NCI-H460 (cell line): ENCODE measurements around the gene INTS4. TPM values are rescaled to one million over a fixed set of nuclear protein-coding genes. Genes with fewer than 3 reads are reported as not detected.
"Not testable (repeated sequence)": the region's sequence is repeated elsewhere in the genome, so short reads cannot be mapped to it uniquely, and the experiment has no call there.

Source experiments
- DNase-seq: peaks from one replicate; pipeline ENCODE4 v3.0.0-alpha.2; 2016; ENCODE audit warnings: low read depth; ENCODE audit errors: extremely low read depth
- total RNA-seq: library from RNA; depleted of rRNA; stranded (reverse); fragments of >200 nt; shearing (Covaris generic); gene quantifications from 2 replicates; pipeline ENCODE4 v1.2.3, GENCODE V29; 2014

INTS4 gene
- total RNA-seq, 1 experiment from 2014 or later, result 27.2 TPM

DNA sequence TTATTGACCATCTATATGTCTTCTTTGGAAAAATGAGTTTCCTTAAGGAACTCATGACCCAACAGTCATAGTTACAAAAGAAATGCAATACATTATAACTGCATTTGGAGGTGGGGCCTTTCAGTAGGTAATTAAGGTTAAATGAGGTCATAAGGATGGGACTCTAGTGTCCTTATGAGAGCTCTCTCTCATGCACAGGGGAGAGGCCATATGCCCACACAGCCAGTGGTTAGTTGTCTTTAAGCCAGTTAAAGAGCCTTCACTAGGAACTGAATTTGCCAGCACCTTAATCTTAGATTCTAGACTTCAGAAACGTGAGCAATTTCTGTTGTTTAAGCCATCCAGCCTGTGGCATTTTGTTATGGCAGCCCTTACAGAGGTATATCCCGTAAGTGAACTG lies 27.3 kb downstream of the INTS4 start:
- no peak for DNase-seq

DNA sequence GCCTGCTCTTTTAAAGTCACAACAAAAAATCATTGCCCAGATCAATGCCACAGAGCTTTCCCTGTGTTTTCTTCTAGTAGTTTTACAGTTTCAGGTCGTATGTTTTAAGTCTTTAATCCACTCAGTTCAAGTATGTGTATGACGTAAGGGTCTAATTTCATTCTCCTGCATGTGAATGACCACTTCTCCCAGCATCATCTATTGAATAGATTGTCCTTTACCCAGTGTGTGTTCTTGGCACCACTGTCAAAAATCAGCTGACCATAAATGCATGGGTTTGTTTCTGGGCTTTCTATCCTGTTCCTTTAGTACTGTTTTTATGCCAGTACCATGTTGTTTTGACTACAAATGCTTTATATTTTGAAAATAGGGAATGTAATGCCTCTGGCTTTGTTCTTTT lies 28.1 kb downstream of the INTS4 start:
- no peak for DNase-seq

DNA sequence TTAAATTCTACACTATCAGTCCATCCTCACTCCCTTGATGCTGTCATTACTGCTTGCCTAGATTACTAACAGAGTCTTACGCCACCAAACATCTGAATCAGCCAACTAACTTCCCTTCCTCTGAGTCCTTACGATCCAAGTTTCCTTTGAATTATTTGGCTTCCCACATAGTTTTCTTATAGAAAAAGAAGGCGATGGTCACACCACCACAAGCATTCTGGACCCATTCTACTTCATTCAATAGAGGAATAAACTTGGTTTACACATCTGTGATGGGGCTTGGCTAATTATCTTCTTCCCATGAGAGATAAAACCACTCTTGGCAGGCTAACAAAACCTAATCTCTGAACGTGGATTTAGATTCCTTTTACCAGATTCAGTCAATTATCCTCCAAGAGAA lies 35.0 kb downstream of the INTS4 start:
- DNase-seq, result no peak

DNA sequence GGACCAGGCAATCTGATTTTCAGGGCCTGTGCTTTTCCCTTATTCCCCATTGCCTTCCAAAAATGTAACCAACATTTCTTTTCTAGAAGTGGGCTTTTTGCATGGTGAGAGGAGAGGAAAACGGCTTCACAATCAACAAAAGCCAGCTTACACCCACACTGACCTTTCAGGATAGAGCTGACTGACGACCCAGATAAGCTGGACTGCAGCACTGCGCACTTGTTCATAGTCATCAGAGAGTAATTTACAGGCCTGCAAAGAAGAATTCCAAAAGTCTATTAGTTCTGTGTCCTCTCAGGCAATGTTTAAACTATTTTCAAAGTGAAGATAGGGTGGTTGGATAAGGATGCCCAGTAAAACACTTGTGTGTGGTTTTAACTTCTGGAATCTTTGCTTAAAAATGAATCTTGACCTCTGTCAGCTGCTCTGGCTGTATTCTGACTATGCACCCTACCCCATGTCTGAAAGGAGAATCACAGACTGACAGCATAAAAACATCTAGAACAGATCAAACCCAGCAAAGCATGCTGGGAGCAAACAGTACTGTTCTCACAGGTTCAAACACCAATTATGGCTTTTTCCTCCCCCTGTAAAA lies 35.8 kb downstream of the INTS4 start:
- DNase-seq, result not testable (repeated sequence)

DNA sequence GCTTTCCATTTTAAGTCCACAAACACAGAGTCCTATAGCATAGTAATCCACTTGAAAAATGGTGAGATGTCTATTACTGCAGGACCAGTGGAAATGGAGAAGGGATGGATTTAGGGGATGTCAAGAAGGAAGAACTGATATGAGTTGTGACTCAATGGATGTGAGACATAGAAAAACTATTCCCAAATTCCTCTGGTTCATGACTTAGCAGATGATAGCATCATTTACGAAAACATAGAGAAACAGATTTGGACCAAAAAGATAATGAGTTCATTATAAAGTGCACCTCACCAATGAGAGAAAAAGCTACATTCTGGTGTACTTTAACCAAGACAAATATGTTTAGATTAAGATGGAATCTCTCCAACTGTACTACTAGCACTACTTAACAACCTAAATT lies 51.2 kb downstream of the INTS4 start:
- not testable (repeated sequence) for DNase-seq

DNA sequence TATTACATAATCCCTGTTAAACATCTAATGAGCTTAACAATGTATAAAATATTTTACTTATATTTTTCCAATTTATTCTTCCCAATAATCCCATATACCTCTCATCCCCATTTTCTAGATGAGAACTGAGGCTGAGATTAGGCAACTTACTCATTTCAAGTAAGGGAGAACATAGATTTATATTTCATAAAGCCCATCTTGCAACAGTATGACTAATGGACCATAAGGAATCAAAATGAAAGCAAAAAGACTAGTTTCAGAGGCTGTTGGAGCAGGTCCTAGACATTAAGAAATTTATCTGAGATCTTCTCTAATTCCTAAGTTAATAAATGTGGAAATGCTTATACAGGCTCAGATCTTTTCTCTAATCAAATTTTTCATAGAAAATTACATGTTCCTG lies 52.0 kb downstream of the INTS4 start:
- not testable (repeated sequence) for DNase-seq

DNA sequence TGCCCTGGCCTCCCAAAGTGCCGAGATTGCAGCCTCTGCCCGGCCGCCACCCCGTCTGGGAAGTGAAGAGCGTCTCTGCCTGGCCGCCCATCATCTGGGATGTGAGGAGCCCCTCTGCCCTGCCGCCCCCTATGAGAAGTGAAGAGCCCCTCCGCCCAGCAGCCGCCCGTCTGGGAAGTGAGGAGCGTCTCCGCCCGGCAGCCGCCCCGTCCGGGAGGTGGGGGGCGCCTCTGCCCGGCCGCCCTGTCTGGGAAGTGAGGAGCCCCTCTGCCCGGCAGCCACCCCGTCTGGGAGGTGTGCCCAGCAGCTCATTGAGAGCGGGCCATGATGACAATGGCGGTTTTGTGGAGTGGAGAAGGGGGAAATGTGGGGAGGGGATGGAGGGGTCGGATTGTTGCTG lies 60.9 kb downstream of the INTS4 start:
- not testable (repeated sequence) for DNase-seq

DNA sequence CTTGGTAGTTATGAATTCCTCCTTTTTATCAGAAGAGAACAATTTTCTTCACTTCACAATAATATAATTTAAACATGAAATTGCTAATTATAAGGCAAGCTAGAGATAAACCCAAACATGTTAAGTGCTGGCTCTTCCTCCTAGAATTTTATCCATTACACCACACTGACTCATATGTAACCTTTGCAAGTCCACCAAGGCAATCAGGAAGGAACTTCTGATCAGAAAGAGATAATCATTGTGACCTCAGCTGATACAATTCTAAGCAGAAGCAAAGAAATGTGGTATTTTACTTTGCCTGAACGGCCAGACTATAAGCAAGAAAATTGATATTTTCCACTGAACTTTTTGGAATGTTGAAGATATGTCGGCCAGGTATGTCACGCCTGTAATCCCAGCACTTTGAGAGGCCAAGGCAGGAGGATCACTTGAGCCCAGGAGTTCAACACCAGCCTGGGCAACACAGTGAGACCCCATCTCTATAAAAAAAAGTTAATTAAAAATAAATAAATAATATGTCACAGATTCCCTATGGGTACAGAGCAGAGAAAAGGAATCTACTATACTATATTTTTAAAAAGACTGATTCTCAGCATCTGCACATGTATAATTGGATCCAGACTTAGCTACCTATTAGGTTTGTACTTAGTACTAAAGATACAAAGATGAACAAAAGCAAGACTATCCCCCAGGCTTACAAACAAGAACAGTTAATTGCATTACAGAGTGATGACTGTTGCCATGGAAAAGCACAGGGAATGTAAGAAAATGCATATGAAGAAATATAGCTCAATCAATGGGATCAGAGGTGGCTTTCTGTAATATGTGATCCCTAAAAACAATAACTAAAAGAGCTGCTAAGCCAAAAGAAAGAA lies 63.9 kb downstream of the INTS4 start:
- DNase-seq, result not testable (repeated sequence)

DNA sequence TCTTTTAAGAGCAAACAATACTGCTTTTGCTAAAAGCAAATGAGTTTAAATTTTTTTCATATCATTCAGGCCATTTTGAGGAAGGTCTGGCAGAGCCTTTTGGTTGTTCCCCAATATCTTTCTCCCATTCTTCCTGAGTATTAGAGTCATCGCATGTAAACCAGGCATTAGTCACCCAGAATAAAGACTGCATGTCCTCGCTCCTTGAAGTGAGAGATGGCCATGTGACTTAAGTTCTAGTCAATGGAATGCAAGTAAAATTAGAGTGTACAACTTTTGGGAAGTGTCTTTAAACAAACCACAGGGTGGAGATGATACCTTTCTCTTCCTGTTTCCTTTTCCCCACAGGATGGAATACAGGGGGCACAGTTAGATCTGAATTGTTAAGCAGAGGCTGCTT lies 76.8 kb downstream of the INTS4 start:
- DNase-seq, result not testable (repeated sequence)

DNA sequence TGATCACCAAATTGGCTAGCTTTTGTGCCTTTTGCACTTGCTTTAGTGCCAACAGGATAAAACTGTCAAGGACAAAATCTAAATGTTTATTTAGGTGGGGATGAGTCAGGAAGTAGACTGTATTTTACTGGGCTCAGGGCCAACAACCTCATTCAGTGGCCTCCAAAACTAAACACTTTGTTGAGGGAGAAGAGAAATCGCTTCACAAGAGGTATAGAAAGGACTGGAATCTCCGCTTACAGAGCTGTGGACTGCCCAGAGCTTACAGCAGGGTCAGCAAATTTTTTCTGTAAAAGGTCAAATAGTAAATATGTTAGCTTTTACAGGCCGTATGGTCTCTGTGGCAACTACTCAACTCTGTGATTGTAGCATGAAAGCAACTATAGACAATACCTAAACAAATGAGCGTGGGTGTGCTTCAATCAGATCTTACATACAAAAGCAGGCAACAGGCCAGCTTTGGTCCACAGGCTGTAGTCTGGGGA lies 80.1 kb downstream of the INTS4 start:
- DNase-seq, result peak; percentile 29

DNA sequence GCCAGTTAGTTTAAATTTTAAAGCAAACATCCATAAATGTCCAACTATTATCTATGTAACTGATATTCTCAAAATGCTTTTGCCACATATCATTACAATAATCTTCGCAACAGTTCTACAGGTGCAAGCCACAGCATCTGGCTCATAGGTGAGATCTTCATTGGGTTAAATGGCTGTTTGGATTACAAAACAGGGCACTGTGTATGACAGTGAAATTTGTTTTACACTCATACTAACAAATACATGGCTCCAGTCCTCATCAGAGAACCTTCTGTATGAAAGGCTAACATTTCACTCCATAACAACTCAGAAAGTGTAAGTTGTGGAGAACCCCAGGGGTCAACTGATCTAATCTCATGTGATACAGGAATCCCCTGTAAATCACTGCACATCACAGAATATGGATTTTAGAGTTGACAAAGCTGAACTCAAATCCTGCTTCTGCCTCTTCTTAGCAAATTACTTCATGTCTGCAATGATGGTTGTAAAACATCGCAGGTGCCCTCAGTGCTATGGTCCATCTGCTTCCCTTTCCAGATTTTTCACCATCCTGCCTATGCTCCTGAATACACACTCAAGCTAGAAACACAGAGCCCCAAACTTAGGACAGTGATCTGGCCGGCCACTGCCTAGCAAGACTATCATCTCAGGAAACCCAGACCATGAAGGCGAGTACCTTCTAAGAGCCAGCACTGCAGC lies 80.7 kb downstream of the INTS4 start:
- DNase-seq, result not testable (repeated sequence)

DNA sequence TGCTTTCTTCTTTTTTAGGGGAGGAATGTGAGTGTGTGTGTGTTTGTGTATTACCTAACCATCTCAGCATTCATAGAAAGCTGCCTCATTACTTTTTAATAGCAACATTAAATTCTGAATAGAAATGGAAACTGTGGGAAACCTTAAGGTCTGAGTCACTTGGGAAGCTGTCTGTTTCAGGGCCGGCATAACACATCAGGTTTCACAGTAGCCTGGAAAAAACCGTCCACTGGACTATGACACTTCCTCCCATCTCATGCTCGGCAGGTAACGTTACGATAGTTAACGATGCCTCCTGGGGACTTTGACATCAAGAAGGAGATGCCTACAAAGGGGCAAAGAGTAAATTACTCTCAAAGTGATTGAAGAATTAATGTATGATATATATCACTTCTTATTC lies 83.6 kb downstream of the INTS4 start:
- not testable (repeated sequence) for DNase-seq

DNA sequence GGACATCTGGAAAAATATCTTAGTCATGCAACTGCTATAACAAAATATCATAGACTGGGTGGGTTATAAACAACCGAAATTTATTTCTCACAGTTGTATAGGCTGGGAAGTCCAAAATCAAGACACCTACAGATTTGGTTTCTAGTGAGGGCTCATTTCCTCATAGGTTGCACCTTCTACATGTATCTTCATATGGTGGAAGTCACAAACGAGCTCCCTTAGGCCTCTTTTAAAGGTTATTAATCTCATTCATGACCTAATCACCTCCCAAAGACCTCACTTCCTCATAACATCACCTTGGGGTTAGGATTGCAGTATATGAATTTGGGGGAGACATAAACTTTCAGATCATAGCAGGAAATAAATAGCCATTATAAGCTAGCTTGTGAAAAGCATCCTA lies 85.2 kb downstream of the INTS4 start:
- no peak for DNase-seq

DNA sequence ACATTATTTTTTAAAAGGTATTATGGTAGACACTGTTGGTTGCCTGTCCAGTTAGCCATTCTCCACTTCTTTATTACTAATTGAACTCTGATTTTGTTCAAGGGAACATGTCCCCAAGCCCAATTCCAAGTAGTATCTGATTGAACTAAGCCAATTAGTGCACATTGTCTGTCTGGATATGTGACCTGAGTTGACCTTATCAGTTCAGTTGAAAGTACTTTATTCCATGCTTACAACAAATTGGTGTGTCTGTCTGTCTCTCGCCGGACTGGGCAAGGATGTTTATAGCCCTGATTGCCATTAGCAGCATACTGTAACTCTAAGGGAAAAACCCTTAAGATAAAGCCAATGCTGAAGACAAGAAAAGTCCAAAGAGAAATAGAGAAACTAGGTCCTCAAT lies 85.6 kb downstream of the INTS4 start:
- DNase-seq, result no peak

DNA sequence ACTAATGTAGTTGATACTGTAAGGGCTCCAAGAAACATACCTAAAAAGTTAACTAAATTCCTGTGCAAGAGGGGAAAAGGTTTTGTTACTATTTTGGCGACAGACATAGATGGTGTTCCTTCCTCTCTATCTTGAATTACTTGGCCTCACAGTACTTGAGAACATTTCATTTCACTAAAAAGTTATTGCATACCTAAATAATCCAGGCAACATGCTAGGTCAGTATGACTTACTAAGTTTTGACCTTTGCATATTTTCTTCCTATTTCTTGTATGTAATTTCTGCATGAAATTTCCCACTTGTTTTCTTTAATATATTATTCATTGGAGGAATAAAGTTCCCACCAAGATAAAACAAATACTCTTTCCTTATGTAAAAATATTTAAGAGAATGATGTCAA lies 99.5 kb downstream of the INTS4 start:
- DNase-seq, result not testable (repeated sequence)

DNA sequence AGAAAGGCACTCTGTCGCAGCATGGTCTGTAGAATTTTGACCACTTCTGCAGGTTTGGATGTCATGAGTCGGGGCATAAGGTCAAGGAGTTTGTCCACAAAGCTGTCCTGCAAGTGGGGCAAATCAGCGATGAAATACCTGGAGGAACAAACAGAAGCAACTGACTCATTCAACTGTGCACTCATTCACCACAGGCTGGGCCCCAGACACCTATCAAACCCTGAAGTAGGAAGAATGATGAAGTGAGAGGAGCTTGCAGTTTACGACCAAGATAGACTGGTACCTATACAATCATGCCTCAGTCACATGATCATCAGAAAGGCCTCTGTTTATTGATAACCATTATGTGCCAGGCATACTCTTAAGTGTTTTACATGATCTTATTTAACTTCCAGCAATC lies 102.8 kb downstream of the INTS4 start:
- not testable (repeated sequence) for DNase-seq

DNA sequence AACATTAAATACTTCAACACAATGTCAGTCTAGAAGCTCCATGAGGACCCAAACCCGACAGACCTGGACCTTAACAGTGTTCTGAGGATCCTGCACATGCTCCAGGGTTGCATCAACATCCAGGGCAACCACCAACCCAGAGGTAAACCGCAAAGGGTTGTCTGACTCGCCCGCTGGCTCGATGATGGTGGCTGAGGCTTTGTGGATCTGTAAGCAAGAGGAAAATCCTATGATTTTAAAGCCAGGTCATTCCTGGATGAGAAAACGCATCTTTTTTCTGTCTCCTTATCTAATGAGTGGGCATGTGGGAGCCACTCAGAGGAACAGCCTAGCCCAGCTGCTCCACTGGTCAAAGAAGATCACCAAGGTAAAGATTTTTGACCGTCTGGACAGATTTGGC lies 103.2 kb downstream of the INTS4 start:
- DNase-seq, result not testable (repeated sequence)

DNA sequence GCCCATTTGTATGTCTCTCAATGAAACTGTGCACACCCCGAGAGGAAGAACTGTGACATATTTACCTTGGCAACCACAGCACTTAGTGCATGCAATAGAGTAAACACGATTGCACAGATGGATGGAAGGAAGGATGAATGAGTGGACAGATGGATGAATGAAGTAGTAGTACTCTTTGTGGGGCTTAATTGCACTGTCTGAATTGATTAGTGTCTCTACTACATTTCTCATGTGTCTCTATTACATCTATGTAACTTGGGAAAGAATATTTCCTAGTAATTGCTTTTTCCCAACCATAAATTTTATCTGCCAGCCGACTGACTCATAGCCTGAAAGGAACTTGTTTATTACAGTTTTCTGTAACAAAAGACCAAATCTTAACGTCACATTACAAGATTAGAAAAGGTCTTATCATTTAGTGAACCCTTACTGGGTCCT lies 103.8 kb downstream of the INTS4 start:
- DNase-seq, result not testable (repeated sequence)

DNA sequence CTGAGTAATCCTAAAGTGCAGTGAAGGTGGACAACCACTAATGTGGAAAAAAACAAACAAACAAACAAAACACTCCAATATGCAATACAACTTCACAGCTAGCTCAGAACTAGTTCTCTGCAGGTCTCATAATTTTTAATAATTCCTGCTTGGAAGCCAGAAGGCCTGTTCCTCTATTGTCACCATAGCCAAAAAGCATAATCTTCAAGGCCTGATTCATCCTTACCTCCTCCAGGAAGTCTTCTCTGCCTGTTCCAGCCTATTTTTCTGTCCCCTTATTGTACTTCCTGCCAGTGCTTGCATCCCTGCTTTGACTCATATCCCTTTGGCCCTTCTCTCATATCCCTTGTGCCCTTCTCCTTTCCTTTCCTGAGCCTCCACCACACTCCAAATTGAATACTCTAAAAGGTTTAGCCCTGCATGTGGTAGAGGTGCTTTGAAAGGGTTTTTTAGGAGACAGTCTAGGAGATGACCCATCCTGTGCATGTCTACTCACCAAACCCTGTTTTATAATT lies 104.3 kb downstream of the INTS4 start:
- DNase-seq, result not testable (repeated sequence)

DNA sequence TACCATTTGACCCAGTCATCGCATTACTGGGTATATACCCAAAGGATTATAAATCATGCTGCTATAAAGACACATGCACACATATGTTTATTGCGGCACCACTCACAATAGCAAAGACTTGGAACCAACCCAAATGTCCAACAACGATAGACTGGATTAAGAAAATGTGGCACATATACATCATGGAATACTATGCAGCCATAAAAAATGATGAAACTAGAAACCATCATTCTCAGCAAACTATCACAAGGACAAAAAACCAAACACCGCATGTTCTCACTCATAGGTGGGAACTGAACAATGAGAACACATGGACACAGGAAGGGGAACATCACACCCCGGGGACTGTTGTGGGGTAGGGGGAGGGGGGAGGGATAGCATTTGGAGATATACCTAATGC lies 105.4 kb downstream of the INTS4 start:
- not testable (repeated sequence) for DNase-seq

DNA sequence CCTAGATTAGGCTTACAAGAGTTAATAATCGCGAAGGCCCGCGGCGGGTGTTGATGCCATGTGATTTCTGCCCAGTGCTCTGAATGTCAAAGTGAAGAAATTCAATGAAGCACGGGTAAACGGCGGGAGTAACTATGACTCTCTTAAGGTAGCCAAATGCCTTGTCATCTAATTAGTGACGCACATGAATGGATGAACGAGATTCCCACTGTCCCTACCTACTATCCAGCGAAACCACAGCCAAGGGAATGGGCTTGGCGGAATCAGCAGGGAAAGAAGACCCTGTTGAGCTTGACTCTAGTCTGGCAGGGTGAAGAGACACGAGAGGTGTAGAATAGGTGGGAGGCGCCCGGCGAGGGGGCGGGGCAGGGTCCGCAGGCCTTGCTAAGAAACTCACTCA lies 108.1 kb downstream of the INTS4 start:
- no peak for DNase-seq
